ENCODE data around the gene FNDC3A. TPM values are rescaled to one million over a fixed set of nuclear protein-coding genes. Genes with fewer than 3 reads are reported as not detected.
"Not testable (repeated sequence)": the region's sequence is repeated elsewhere in the genome, so short reads cannot be mapped to it uniquely, and the experiment has no call there.

FNDC3A gene
- total RNA-seq, 4 donors from 2014 or later, result 31.3 to 129 (median 69.9) TPM

DNA sequence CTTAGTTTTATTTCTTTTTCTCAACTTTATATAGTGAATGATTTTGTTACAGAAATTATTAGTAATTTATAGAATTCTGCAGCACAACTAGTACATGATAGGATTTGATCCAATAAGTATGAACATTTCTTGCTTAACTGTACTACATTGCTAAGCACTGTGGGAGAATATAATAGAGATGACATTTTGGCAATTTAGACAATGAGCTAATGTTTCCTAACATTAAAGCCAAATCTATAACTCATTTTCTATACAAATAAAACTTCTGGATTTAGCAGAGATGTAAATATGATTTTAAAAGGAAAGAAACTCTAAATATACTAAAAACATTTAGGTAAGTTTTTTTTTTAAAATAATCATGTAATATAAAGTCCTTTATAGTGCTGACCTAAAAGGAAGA is 87.3 kb downstream of the FNDC3A start:
- no peaks in the 10 kb centered on the region for H3K27me3 ChIP-seq
- no peak overlapping the region for H3K27ac ChIP-seq
- DNase-seq, result no peak
- no peak overlapping the region for H3K4me3 ChIP-seq
- no peaks in the 10 kb centered on the region for H3K9me3 ChIP-seq
- TF ChIP-seq, protein P1, sequence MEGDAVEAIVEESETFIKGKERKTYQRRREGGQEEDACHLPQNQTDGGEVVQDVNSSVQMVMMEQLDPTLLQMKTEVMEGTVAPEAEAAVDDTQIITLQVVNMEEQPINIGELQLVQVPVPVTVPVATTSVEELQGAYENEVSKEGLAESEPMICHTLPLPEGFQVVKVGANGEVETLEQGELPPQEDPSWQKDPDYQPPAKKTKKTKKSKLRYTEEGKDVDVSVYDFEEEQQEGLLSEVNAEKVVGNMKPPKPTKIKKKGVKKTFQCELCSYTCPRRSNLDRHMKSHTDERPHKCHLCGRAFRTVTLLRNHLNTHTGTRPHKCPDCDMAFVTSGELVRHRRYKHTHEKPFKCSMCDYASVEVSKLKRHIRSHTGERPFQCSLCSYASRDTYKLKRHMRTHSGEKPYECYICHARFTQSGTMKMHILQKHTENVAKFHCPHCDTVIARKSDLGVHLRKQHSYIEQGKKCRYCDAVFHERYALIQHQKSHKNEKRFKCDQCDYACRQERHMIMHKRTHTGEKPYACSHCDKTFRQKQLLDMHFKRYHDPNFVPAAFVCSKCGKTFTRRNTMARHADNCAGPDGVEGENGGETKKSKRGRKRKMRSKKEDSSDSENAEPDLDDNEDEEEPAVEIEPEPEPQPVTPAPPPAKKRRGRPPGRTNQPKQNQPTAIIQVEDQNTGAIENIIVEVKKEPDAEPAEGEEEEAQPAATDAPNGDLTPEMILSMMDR (IDR thresholded peaks at IDR 0.05), result no peak
- no peak for TF ChIP-seq POLR2A (IDR thresholded peaks at IDR 0.05)
- no peaks in the 10 kb centered on the region for H3K36me3 ChIP-seq
- peaks cover 0 to 4% of the 10 kb centered on the region in 2 donors for H3K4me1 ChIP-seq
- intact Hi-C loops (cut with DNase I; ENCODE audit: low total_unique reads), result no loop called here

DNA sequence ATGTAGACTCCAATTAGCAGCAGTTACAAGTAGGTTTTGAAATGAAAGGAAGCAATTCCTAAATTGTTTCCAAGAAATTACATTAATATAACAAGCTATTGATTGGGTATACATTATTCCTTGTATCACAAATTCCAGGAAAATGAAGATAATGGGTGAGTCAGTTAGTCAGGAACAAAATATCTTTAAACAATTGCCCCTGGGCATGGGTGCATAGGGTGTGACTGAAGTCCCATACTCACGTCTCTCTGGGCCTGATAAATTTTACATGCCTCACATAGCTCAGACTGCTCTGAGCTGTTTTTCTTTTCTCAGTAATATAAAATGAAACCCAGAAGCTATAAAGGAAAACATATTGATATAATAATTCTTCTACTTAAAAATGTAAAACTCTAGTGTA is 87.8 kb downstream of the FNDC3A start:
- TF ChIP-seq POLR2A (IDR thresholded peaks at IDR 0.05), result no peak
- TF ChIP-seq, protein P1 (IDR thresholded peaks at IDR 0.05), result no peak
- Histone ChIP-seq H3K4me1 (peaks cover 0 to 4% of the 10 kb centered on the region in 2 donors), H3K27me3 (no peaks in the 10 kb centered on the region), H3K27ac (no peak overlapping the region), H3K36me3 (no peaks in the 10 kb centered on the region), H3K9me3 (no peaks in the 10 kb centered on the region), H3K4me3 (no peak overlapping the region)
- DNase-seq, result no peak
- intact Hi-C loops (cut with DNase I; ENCODE audit: low total_unique reads), result no loop called here

DNA sequence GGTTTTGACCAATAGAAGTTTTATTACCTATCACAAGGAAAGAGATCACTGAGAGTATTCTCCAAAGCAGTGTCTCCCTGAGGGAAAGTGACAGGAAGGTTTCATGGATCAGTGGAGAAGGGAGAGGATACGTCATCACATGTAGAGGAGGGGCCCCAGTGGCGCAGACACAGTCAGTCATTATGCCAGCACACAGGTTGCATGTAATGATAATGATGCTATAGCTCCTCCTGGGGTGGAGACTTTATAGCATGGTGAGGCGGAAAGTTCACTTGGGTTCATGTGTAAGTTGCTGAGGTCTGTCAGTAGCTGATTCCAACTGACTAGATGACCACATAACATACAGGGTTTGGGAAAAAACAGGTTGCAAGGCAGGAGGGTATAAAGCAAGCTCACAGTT is 88.8 kb downstream of the FNDC3A start:
- intact Hi-C loops (cut with DNase I; ENCODE audit: low total_unique reads), result no loop called here
- H3K4me3 ChIP-seq, result no peak overlapping the region
- no peak overlapping the region for H3K27ac ChIP-seq
- H3K9me3 ChIP-seq, result no peaks in the 10 kb centered on the region
- no peak for DNase-seq
- peaks cover 0 to 4% of the 10 kb centered on the region in 2 donors for H3K4me1 ChIP-seq
- H3K36me3 ChIP-seq, result no peaks in the 10 kb centered on the region
- TF ChIP-seq, protein P1 (IDR thresholded peaks at IDR 0.05), result no peak
- TF ChIP-seq POLR2A (IDR thresholded peaks at IDR 0.05), result no peak
- H3K27me3 ChIP-seq, result no peaks in the 10 kb centered on the region

DNA sequence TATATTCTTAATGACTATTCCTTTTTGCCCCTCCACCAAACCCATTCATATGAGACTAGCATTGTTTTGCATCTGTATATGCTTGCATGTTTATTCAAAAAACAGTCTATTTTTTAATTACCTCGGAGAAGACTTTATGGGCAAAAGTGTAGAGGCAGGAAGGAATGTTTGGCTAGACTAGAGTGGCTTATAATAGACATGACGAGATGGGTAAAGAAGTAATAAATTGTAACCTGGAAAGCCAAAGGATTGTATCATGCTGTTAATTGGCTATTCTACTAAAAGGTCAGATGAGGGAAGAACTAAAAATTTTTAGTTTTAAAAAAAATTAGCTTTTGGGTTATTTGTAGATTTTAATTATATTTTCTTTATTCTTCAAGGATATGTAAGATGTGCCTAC is 91.1 kb downstream of the FNDC3A start:
- TF ChIP-seq, protein P1 (IDR thresholded peaks at IDR 0.05), result no peak
- intact Hi-C loops (cut with DNase I; ENCODE audit: low total_unique reads), result no loop called here
- H3K9me3 ChIP-seq, result no peaks in the 10 kb centered on the region
- no peak overlapping the region for H3K27ac ChIP-seq
- peaks cover 0 to 4% of the 10 kb centered on the region in 2 donors for H3K4me1 ChIP-seq
- no peaks in the 10 kb centered on the region for H3K36me3 ChIP-seq
- DNase-seq, result no peak
- H3K27me3 ChIP-seq, result no peaks in the 10 kb centered on the region
- H3K4me3 ChIP-seq, result no peak overlapping the region

DNA sequence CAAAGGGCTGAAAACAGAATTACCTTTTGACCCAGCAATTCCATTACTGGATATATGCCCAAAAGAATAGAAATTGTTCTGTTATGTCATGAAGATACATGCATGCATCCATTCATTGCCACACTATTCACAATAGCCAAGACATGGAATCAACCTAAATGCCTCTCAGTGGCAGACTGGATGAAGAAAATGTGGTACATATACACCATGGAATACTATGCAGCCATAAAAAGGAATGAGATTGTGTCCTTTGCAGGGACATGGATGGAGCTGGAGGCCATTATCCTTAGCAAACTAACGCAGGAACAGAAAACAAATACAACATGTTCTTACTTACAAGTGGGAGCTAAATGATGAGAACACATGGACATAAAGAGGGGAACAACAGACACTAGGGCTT is 92.8 kb downstream of the FNDC3A start:
- intact Hi-C loops (cut with DNase I; ENCODE audit: low total_unique reads); H3K27me3 ChIP-seq; H3K27ac ChIP-seq; H3K4me1 ChIP-seq; H3K9me3 ChIP-seq; H3K4me3 ChIP-seq; H3K36me3 ChIP-seq; DNase-seq: not testable (repeated sequence)

DNA sequence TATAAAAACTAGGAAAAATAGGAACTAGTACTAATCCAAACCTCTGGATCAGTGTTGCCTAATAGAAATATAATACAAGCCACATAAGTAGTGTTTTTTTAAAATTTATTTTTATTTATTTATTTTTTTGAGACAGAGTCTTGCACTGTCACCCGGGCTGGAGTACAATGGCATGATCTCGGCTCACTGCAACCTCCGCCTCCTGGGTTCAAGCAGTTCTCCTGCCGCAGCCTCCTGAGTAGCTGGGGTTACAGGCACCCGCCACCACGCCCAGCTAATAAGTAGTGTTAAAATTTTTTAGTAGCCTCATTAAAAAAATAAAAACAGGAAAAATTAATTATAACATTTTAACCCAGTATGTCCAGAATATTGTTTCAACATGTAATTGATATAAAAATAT is 94.3 kb downstream of the FNDC3A start:
- H3K36me3 ChIP-seq; H3K27me3 ChIP-seq; H3K9me3 ChIP-seq; H3K4me3 ChIP-seq; H3K4me1 ChIP-seq; DNase-seq; intact Hi-C loops (cut with DNase I; ENCODE audit: low total_unique reads); H3K27ac ChIP-seq: not testable (repeated sequence)
